ENCODE data around the gene CHD3. TPM values are rescaled to one million over a fixed set of nuclear protein-coding genes. Genes with fewer than 3 reads are reported as not detected.

The CHD3 gene
- total and polyA plus RNA-seq, 5 donors: 31.2 to 45.3 (median 37.3) TPM

- intact Hi-C loops (cut with DNase I): loop anchor here in 1 of 4 donors (10.0 kb wide), 2 partner anchors 105 to 295 kb away; no protein-coding TSS in a partner anchor
- DNase-seq (peak in 1 of 3 donors; percentile 58), ATAC-seq (no peak)
- H3K27ac ChIP-seq (ENCODE audit: low read length): no peak overlapping the region
- no peak overlapping the region for H3K4me3 ChIP-seq (ENCODE audit: low read length)
- WGBS: 87% methylated on average over 12 of the region's 12 CpGs
- no peaks in the 10 kb centered on the region for H3K4me1 ChIP-seq (ENCODE audit: control insufficient read depth, insufficient read depth, low read length)
- no peaks in the 10 kb centered on the region for H3K27me3 ChIP-seq (ENCODE audit: control insufficient read depth, insufficient read depth)
- H3K9me3 ChIP-seq (ENCODE audit: control insufficient read depth, low read length): no peaks in the 10 kb centered on the region
Observed at GRCh38 chr17:7849751-7850504, 38.7 kb upstream of the CHD3 start.

GRCh38 chr17:7850701-7851437, 37.7 kb upstream of the CHD3 start:
- DNase-seq (peak; percentile 23 to 51 (median 50)), ATAC-seq (no peak)
- H3K4me3 ChIP-seq (ENCODE audit: low read length): no peak overlapping the region
- H3K27ac ChIP-seq (ENCODE audit: low read length): no peak overlapping the region
- H3K4me1 ChIP-seq (ENCODE audit: control insufficient read depth, insufficient read depth, low read length): no peaks in the 10 kb centered on the region
- no peaks in the 10 kb centered on the region for H3K9me3 ChIP-seq (ENCODE audit: control insufficient read depth, low read length)
- 90% methylated on average over 17 of the region's 17 CpGs for WGBS
- intact Hi-C loops (cut with DNase I): loop anchor here in 1 of 4 donors (10.0 kb wide), 1 partner anchor 106 kb away; no protein-coding TSS in a partner anchor
- no peaks in the 10 kb centered on the region for H3K27me3 ChIP-seq (ENCODE audit: control insufficient read depth, insufficient read depth)

- H3K4me1 ChIP-seq (ENCODE audit: control insufficient read depth, insufficient read depth, low read length): peaks cover 6% of the 10 kb centered on the region
- 20% methylated on average over 60 of the region's 60 CpGs for WGBS
- H3K27ac ChIP-seq (ENCODE audit: low read length): no peak overlapping the region
- intact Hi-C loops (cut with DNase I): loop anchor here in 2 of 4 donors (2.0 to 10.0 kb wide), 2 partner anchors 29 to 107 kb away; no protein-coding TSS in a partner anchor
- H3K4me3 ChIP-seq (ENCODE audit: low read length): no peak overlapping the region
- no peaks in the 10 kb centered on the region for H3K27me3 ChIP-seq (ENCODE audit: control insufficient read depth, insufficient read depth)
- ATAC-seq: peak; percentile 65 to 67
- peak; percentile 92 to 96 (median 95) for DNase-seq
- H3K9me3 ChIP-seq (ENCODE audit: control insufficient read depth, low read length): no peaks in the 10 kb centered on the region
Observed at GRCh38 chr17:7851438-7852261, 36.9 kb upstream of the CHD3 start.

GRCh38 chr17:7852262-7852670, 36.3 kb upstream of the CHD3 start:
- Histone ChIP-seq H3K4me1 (ENCODE audit: control insufficient read depth, insufficient read depth, low read length) (peaks cover 6% of the 10 kb centered on the region), H3K27me3 (ENCODE audit: control insufficient read depth, insufficient read depth) (no peaks in the 10 kb centered on the region), H3K9me3 (ENCODE audit: control insufficient read depth, low read length) (no peaks in the 10 kb centered on the region), H3K4me3 (ENCODE audit: low read length) (no peak overlapping the region), H3K27ac (ENCODE audit: low read length) (no peak overlapping the region)
- peak in 2 of 3 donors; percentile 68 to 82 for DNase-seq
- intact Hi-C loops (cut with DNase I): loop anchor here in 2 of 4 donors (2.0 to 10.0 kb wide), 2 partner anchors 29 to 107 kb away; no protein-coding TSS in a partner anchor
- WGBS: 59% methylated on average over 20 of the region's 20 CpGs
- no peak for ATAC-seq

GRCh38 chr17:7852919-7853690, 35.5 kb upstream of the CHD3 start:
- ATAC-seq (no peak), DNase-seq (peak; percentile 28 to 67 (median 62))
- H3K4me3 ChIP-seq (ENCODE audit: low read length): no peak overlapping the region
- H3K27me3 ChIP-seq (ENCODE audit: control insufficient read depth, insufficient read depth): no peaks in the 10 kb centered on the region
- H3K9me3 ChIP-seq (ENCODE audit: control insufficient read depth, low read length): no peaks in the 10 kb centered on the region
- intact Hi-C loops (cut with DNase I): loop anchor here in 2 of 4 donors (2.0 to 10.0 kb wide), 2 partner anchors 30 to 108 kb away; no protein-coding TSS in a partner anchor
- no peak overlapping the region for H3K27ac ChIP-seq (ENCODE audit: low read length)
- H3K4me1 ChIP-seq (ENCODE audit: control insufficient read depth, insufficient read depth, low read length): peaks cover 6% of the 10 kb centered on the region
- WGBS: 80% methylated on average over 51 of the region's 51 CpGs

DNA sequence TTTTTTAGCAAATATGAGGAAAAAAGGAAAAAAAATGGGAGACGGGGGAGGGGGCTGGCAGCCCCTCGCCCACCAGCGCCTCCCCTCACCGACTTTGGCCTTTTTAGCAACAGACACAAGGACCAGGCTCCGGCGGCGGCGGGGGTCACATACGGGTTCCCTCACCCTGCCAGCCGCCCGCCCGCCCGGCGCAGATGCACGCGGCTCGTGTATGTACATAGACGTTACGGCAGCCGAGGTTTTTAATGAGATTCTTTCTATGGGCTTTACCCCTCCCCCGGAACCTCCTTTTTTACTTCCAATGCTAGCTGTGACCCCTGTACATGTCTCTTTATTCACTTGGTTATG, 34.9 kb upstream of the CHD3 start:
- no peaks in the 10 kb centered on the region for H3K9me3 ChIP-seq (ENCODE audit: control insufficient read depth, low read length)
- intact Hi-C loops (cut with DNase I): loop anchor here in 2 of 4 donors (2.0 to 10.0 kb wide), 2 partner anchors 31 to 109 kb away; no protein-coding TSS in a partner anchor
- no peak overlapping the region for H3K27ac ChIP-seq (ENCODE audit: low read length)
- ATAC-seq (no peak), DNase-seq (peak in 2 of 3 donors; percentile 64 to 73)
- peaks cover 6% of the 10 kb centered on the region for H3K4me1 ChIP-seq (ENCODE audit: control insufficient read depth, insufficient read depth, low read length)
- no peak overlapping the region for H3K4me3 ChIP-seq (ENCODE audit: low read length)
- H3K27me3 ChIP-seq (ENCODE audit: control insufficient read depth, insufficient read depth): no peaks in the 10 kb centered on the region
- 80% methylated on average over 21 of the region's 21 CpGs for WGBS

DNA sequence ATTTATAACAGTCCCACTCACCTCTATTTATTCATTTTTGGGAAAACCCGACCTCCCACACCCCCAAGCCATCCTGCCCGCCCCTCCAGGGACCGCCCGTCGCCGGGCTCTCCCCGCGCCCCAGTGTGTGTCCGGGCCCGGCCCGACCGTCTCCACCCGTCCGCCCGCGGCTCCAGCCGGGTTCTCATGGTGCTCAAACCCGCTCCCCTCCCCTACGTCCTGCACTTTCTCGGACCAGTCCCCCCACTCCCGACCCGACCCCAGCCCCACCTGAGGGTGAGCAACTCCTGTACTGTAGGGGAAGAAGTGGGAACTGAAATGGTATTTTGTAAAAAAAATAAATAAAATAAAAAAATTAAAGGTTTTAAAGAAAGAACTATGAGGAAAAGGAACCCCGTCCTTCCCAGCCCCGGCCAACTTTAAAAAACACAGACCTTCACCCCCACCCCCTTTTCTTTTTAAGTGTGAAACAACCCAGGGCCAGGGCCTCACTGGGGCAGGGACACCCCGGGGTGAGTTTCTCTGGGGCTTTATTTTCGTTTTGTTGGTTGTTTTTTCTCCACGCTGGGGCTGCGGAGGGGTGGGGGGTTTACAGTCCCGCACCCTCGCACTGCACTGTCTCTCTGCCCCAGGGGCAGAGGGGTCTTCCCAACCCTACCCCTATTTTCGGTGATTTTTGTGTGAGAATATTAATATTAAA, 34.4 kb upstream of the CHD3 start:
- Histone ChIP-seq H3K27me3 (ENCODE audit: control insufficient read depth, insufficient read depth) (no peaks in the 10 kb centered on the region), H3K4me1 (ENCODE audit: control insufficient read depth, insufficient read depth, low read length) (peaks cover 6% of the 10 kb centered on the region), H3K27ac (ENCODE audit: low read length) (peak overlapping the region; percentile 18), H3K4me3 (ENCODE audit: low read length) (no peak overlapping the region), H3K9me3 (ENCODE audit: control insufficient read depth, low read length) (no peaks in the 10 kb centered on the region)
- DNase-seq (peak; percentile 29 to 78 (median 63)), ATAC-seq (no peak)
- WGBS: 69% methylated on average over 31 of the region's 31 CpGs
- intact Hi-C loops (cut with DNase I): loop anchor here in 1 of 4 donors (10.0 kb wide), 1 partner anchor 109 kb away; no protein-coding TSS in a partner anchor

- no peaks in the 10 kb centered on the region for H3K9me3 ChIP-seq (ENCODE audit: control insufficient read depth, low read length)
- ATAC-seq: peak in 1 of 2 donors; percentile 0
- WGBS: 36% methylated on average over 57 of the region's 57 CpGs
- intact Hi-C loops (cut with DNase I): loop anchor here in 1 of 4 donors (10.0 kb wide), 1 partner anchor 110 kb away; no protein-coding TSS in a partner anchor
- H3K27ac ChIP-seq (ENCODE audit: low read length): peak within 1 kb of the TSS; percentile 80
- peak within 1 kb of the TSS; percentile 43 for H3K4me3 ChIP-seq (ENCODE audit: low read length)
- H3K4me1 ChIP-seq (ENCODE audit: control insufficient read depth, insufficient read depth, low read length): peaks cover 6% of the 10 kb centered on the region
- DNase-seq: peak; percentile 44 to 83 (median 77)
- H3K27me3 ChIP-seq (ENCODE audit: control insufficient read depth, insufficient read depth): no peaks in the 10 kb centered on the region
Observed at GRCh38 chr17:7854851-7855659, 33.5 kb upstream of the CHD3 start, which contains the start of gene TMEM88. Gene TMEM88 (plus strand): TSS chr17:7855066. CDS start chr17:7855075, 9 bp downstream.

GRCh38 chr17:7855660-7856010, 33.0 kb upstream of the CHD3 start:
- Histone ChIP-seq H3K9me3 (ENCODE audit: control insufficient read depth, low read length) (no peaks in the 10 kb centered on the region), H3K27ac (ENCODE audit: low read length) (peak overlapping the region; percentile 80), H3K27me3 (ENCODE audit: control insufficient read depth, insufficient read depth) (no peaks in the 10 kb centered on the region), H3K4me1 (ENCODE audit: control insufficient read depth, insufficient read depth, low read length) (peaks cover 6% of the 10 kb centered on the region), H3K4me3 (ENCODE audit: low read length) (peak overlapping the region; percentile 43)
- 16% methylated on average over 15 of the region's 15 CpGs for WGBS
- intact Hi-C loops (cut with DNase I): loop anchor here in 1 of 4 donors (2.0 to 10.0 kb wide), 2 partner anchors 21 to 111 kb away; partner anchors contain the start of gene KDM6B
- DNase-seq (peak; percentile 52 to 77 (median 77)), ATAC-seq (no peak)
